GM12891 (cell line): ENCODE measurements around the gene ASB9.

ENCODE experiments used
- PAX5 ChIP-seq: IDR thresholded peaks from 2 replicates; pipeline ENCODE4 v1.6.1; 2011; ENCODE audit warnings: low read length, moderate library complexity, mild to moderate bottlenecking; ENCODE audit not compliant: insufficient read depth, severe bottlenecking
- POLR2A ChIP-seq: IDR thresholded peaks from 2 replicates; pipeline ENCODE4 v1.6.1; 2011; ENCODE audit warnings: low read depth, low read length, control low read depth
- POLR2AphosphoS5 ChIP-seq: IDR thresholded peaks from 2 replicates; pipeline ENCODE4 v1.6.1; 2011; ENCODE audit warnings: low read depth, low read length, control low read depth
- SPI1 ChIP-seq: IDR thresholded peaks from 2 replicates; pipeline ENCODE4 v1.6.1; 2011; ENCODE audit warnings: low read depth, low read length, control low read depth
- TAF1 ChIP-seq: IDR thresholded peaks from 2 replicates; pipeline ENCODE4 v1.6.1; 2011; ENCODE audit warnings: low read depth, low read length, control low read depth

GRCh38 chrX:15301924-15302323, 32.0 kb upstream of the ASB9 start:
- no peak for TF ChIP-seq TAF1
- TF ChIP-seq SPI1: no peak
- no peak for TF ChIP-seq POLR2A
- TF ChIP-seq POLR2AphosphoS5: no peak
- no peak for TF ChIP-seq PAX5
